SK-N-SH treated with all-trans-retinoic acid at 6 μM for 48 hours (cell line): ENCODE data around the gene LUM.
"Not testable (repeated sequence)": the region's sequence is repeated elsewhere in the genome, so short reads cannot be mapped to it uniquely, and the experiment has no call there.

Source experiments
- ATAC-seq: fragments of 200-7000 bp; cut with Tn5 transposase; 3 replicates; pipeline ENCODE4 v1.9.1; 2020; ENCODE audit warnings: mild to moderate bottlenecking, moderate library complexity
- BACH2 ChIP-seq: fragments of 250-450 bp; sonication (Bioruptor Pico); IDR thresholded peaks from 2 replicates; pipeline ENCODE4 v1.9.0; 2021; ENCODE audit warnings: mild to moderate bottlenecking, borderline replicate concordance
- CSDC2 ChIP-seq: fragments of 250-450 bp; sonication (Bioruptor Pico); IDR thresholded peaks from 2 replicates; pipeline ENCODE4 v1.5.0; 2020; ENCODE audit warnings: mild to moderate bottlenecking, moderate library complexity
- ESRRG ChIP-seq: fragments of 250-450 bp; sonication (Bioruptor Pico); IDR thresholded peaks from 2 replicates; pipeline ENCODE4 v1.6.1; 2021; ENCODE audit warnings: mild to moderate bottlenecking
- GLIS3 ChIP-seq: fragments of 250-450 bp; sonication (Bioruptor Pico); IDR thresholded peaks from 2 replicates; pipeline ENCODE4 v1.5.0; 2020; ENCODE audit warnings: mild to moderate bottlenecking, moderate library complexity
- OSR1 ChIP-seq: fragments of 250-450 bp; sonication (Bioruptor Pico); IDR thresholded peaks from 2 replicates; pipeline ENCODE4 v1.8.0; 2022; ENCODE audit warnings: moderate library complexity, mild to moderate bottlenecking, inconsistent platforms
- RARB ChIP-seq: fragments of 250-450 bp; sonication (Bioruptor Pico); IDR thresholded peaks from 2 replicates; pipeline ENCODE4 v1.8.0; 2021; ENCODE audit warnings: mild to moderate bottlenecking, moderate library complexity
- SNAI2 ChIP-seq: fragments of 250-450 bp; sonication (Bioruptor Pico); IDR thresholded peaks from 2 replicates; pipeline ENCODE4 v1.5.0; 2020; ENCODE audit warnings: mild to moderate bottlenecking, moderate library complexity
- TCF4 ChIP-seq: fragments of 250-450 bp; sonication (Bioruptor Pico); IDR thresholded peaks from 2 replicates; pipeline ENCODE4 v1.8.0; 2021; ENCODE audit warnings: mild to moderate bottlenecking, moderate library complexity, borderline replicate concordance
- TOX ChIP-seq: fragments of 250-450 bp; sonication (Bioruptor Pico); IDR thresholded peaks from 2 replicates; pipeline ENCODE4 v1.8.0; 2021; ENCODE audit warnings: mild to moderate bottlenecking, moderate library complexity, borderline replicate concordance
- ZC3H10 ChIP-seq: fragments of 250-450 bp; sonication (Bioruptor Pico); IDR thresholded peaks from 2 replicates; pipeline ENCODE4 v1.5.1; 2021; ENCODE audit warnings: mild to moderate bottlenecking, moderate library complexity
- ZFP3 ChIP-seq: fragments of 250-450 bp; sonication (Bioruptor Pico); IDR thresholded peaks from 2 replicates; pipeline ENCODE4 v1.5.0; 2020; ENCODE audit warnings: mild to moderate bottlenecking, moderate library complexity
- ZFP30 ChIP-seq: fragments of 450-650 bp; formaldehyde crosslinking; IDR thresholded peaks from 2 replicates; pipeline ENCODE4 v1.5.0; 2022; ENCODE audit warnings: mild to moderate bottlenecking, moderate library complexity
- ZNF565 ChIP-seq: fragments of 450-650 bp; formaldehyde crosslinking; conservative IDR thresholded peaks from 2 replicates; pipeline ENCODE4 v1.5.0; 2020; ENCODE audit warnings: low read depth, mild to moderate bottlenecking, moderate library complexity
- ZNF70 ChIP-seq: fragments of 450-650 bp; formaldehyde crosslinking; IDR thresholded peaks from 2 replicates; pipeline ENCODE4 v1.5.0; 2020; ENCODE audit warnings: mild to moderate bottlenecking, moderate library complexity
- ZNF8 ChIP-seq: fragments of 450-650 bp; formaldehyde crosslinking; IDR thresholded peaks from 2 replicates; pipeline ENCODE4 v1.5.0; 2020; ENCODE audit warnings: mild to moderate bottlenecking, moderate library complexity
- TF ChIP-seq, protein P1 (sequence below): fragments of 250-450 bp; sonication (Bioruptor Pico); IDR thresholded peaks from 2 replicates; pipeline ENCODE4 v1.5.0; 2020; ENCODE audit warnings: mild to moderate bottlenecking, moderate library complexity
- TF ChIP-seq, protein P2 (sequence below): fragments of 250-450 bp; sonication (Bioruptor Pico); IDR thresholded peaks from 2 replicates; pipeline ENCODE4 v1.5.1; 2020; ENCODE audit warnings: low read depth, mild to moderate bottlenecking, moderate library complexity

The LUM gene

DNA sequence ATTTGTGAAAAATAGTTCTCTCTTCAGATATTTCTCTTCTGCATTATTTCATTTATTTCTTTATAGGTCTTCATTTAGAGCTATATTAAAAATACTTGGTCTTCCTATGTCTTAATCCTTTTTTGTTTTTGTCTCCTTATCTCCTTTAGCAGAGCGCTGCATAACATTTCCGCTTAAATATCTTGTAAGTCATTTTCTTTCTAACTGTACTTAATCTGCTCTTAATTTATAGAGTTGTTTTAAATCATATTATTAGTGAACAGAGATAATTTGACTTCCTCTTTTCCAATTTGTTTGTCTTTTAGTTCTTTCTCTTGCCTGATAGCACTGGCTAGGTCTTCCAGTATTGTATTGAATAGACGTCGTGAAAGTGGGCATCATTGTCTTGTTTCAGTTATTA is 18.0 kb downstream of the LUM start:
- no peak for ATAC-seq
- TF ChIP-seq RARB (CRISPR knock-in tag) (no peak), ZFP30 (CRISPR knock-in tag) (no peak), TOX (no peak), GLIS3 (CRISPR knock-in tag) (no peak), ZNF565 (CRISPR knock-in tag) (no peak), ZC3H10 (CRISPR knock-in tag) (no peak), ESRRG (CRISPR knock-in tag) (no peak), SNAI2 (CRISPR knock-in tag) (no peak), BACH2 (CRISPR knock-in tag) (no peak)
- TF ChIP-seq, all 23 proteins: peak for 0

DNA sequence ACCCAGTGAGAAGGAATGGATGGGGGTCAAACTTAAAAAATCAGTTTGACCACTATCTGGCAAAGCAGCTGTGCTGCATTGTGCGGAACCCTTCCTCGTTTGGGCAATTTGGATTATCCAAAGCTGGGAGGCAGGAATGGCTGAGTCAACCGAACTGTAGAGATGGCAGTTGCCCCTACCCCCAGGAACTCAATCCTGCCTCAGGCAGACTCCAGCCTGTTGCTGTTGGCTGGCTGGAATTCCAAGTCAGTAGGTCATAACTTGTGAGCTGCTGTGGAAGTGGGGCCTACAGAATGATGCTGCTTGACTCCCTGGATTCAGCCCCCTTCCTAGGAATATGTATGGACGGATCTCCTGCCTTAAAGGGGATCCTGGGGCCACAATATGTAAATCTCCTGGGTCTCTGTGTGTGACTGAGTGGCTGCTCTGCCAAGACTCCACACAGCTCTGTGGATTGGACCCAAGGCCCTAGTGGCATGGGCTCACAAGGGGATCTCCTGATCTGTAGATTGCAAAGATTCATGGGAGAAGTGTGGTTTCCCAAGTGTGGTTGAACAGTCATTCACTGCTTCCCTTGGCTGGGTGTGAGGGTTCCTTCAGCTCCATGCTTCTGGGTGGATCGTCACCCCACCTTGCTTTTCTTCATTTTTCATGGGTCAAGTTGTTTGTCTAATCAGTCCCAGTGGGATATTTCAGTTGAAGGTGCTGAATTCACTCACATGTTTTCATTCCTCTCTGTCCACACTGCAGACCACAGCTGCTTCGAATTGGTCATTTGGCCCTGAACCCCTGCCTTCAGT is 19.2 kb downstream of the LUM start:
- no peak for ATAC-seq
- TF ChIP-seq ZC3H10 (CRISPR knock-in tag), result no peak
- TF ChIP-seq OSR1 (CRISPR knock-in tag), result no peak
- no peak for TF ChIP-seq ZFP3 (CRISPR knock-in tag)
- no peak for TF ChIP-seq BACH2 (CRISPR knock-in tag)
- TF ChIP-seq RARB (CRISPR knock-in tag), result no peak
- TF ChIP-seq CSDC2 (CRISPR knock-in tag), result no peak
- TF ChIP-seq SNAI2 (CRISPR knock-in tag), result no peak
- TF ChIP-seq TOX, result no peak
- TF ChIP-seq ESRRG (CRISPR knock-in tag), result no peak
- TF ChIP-seq ZNF8 (CRISPR knock-in tag), result no peak
- TF ChIP-seq, protein P1, sequence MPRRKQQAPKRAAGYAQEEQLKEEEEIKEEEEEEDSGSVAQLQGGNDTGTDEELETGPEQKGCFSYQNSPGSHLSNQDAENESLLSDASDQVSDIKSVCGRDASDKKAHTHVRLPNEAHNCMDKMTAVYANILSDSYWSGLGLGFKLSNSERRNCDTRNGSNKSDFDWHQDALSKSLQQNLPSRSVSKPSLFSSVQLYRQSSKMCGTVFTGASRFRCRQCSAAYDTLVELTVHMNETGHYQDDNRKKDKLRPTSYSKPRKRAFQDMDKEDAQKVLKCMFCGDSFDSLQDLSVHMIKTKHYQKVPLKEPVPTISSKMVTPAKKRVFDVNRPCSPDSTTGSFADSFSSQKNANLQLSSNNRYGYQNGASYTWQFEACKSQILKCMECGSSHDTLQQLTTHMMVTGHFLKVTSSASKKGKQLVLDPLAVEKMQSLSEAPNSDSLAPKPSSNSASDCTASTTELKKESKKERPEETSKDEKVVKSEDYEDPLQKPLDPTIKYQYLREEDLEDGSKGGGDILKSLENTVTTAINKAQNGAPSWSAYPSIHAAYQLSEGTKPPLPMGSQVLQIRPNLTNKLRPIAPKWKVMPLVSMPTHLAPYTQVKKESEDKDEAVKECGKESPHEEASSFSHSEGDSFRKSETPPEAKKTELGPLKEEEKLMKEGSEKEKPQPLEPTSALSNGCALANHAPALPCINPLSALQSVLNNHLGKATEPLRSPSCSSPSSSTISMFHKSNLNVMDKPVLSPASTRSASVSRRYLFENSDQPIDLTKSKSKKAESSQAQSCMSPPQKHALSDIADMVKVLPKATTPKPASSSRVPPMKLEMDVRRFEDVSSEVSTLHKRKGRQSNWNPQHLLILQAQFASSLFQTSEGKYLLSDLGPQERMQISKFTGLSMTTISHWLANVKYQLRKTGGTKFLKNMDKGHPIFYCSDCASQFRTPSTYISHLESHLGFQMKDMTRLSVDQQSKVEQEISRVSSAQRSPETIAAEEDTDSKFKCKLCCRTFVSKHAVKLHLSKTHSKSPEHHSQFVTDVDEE (CRISPR knock-in tag), result no peak

DNA sequence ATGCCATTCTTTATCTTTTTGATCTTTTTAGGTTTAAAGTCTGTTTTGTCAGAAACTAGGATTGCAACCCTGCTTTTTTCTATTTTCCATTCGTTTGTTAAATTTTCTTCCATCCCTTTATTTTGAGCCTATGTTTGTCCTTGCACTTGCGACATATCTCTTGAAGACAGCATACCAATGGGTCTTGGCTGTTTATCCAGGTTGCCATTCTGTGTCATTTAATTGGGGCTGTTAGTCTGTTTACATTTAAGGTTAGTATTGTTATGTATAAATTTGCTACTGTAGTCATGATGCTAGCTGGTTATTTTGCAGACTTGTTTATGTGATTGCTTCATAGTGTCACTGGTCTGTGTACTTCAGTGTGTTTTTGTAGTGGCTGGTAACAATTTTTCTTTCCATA is 21.3 kb downstream of the LUM start:
- not testable (repeated sequence) for ATAC-seq

DNA sequence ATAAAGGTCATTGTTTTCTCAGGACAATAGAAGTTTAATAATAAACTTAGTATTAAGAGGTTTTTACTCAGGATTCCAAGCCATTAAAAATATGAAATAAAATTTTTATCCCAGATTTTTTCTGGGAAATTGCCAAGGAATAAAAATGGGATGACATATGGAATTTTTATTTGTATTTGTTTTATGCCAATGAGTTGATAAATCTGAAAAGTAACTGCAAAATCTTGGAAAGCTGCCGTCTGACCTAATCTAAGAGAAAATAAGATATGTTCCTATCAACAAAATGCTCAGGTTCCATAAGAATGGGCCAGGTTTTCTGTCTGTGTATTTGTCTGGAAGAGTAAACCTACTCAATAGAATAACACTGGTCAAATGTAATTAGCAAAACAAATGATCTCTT is 31.3 kb downstream of the LUM start:
- TF ChIP-seq ZC3H10 (CRISPR knock-in tag) (no peak), ESRRG (CRISPR knock-in tag) (no peak)

DNA sequence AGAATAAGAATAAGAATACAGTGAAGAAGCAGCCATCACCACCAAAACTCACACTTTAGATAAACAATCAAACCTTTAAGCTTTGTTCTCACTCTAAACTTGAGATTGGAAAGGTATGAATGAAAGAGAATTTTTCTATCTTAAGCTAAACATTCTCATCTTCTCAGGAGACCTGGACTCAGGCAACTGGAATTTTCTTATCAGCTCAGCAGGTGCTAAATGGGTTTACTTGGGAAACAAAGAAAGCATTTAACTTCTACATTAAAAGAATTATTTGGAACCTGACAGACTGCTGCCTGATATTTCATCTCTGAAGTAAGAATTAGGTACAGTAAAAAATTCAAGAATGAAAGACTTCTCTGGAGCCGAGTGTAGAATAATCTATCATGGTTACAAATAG is 32.8 kb downstream of the LUM start:
- ATAC-seq, result no peak
- no peak for TF ChIP-seq ZNF8 (CRISPR knock-in tag)
- TF ChIP-seq ZFP30 (CRISPR knock-in tag), result no peak
- TF ChIP-seq TOX, result no peak
- no peak for TF ChIP-seq OSR1 (CRISPR knock-in tag)
- no peak for TF ChIP-seq ZNF70 (CRISPR knock-in tag)
- no peak for TF ChIP-seq ZC3H10 (CRISPR knock-in tag)
- TF ChIP-seq, protein P2, sequence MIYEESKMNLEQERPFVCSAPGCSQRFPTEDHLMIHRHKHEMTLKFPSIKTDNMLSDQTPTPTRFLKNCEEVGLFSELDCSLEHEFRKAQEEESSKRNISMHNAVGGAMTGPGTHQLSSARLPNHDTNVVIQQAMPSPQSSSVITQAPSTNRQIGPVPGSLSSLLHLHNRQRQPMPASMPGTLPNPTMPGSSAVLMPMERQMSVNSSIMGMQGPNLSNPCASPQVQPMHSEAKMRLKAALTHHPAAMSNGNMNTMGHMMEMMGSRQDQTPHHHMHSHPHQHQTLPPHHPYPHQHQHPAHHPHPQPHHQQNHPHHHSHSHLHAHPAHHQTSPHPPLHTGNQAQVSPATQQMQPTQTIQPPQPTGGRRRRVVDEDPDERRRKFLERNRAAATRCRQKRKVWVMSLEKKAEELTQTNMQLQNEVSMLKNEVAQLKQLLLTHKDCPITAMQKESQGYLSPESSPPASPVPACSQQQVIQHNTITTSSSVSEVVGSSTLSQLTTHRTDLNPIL (CRISPR knock-in tag), result no peak
- no peak for TF ChIP-seq TCF4 (CRISPR knock-in tag)
- TF ChIP-seq, protein P1 (CRISPR knock-in tag), result no peak

More for the DNA sequence above, 31.3 kb downstream of the LUM start:
- no peak for ATAC-seq
